NCI-H2107 (cell line): ENCODE results near the gene PPP1R9A.

Experiments
- DNase-seq: peaks from one replicate; lab custom pipeline; 2025; lab: John Stamatoyannopoulos, UW

Gene PPP1R9A

GRCh38 chr7:94909179-94909466, 1.7 kb downstream of the PPP1R9A start:
- no peak for DNase-seq

DNA sequence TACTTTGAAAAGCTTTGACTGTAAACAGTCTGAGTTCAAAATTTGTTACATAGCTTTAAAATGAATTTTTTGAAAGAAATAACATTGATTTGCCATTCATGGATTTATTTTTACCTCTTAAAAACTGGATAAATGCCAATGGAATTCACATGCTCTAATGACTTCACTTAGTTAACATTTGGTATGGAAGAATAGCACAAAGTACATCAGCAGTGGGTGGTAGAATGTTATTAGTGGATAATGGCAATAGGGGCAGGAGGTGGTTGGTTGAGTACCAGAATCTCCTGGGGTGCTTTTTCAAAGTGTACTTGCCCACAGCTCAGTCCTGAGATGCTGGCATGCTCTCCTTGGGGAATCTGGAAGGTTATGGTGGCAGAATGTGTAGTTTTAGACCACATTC, 4.7 kb downstream of the PPP1R9A start:
- no peak for DNase-seq

GRCh38 chr7:94913391-94913790, 6.0 kb downstream of the PPP1R9A start:
- no peak for DNase-seq

GRCh38 chr7:94921911-94922310, 14.5 kb downstream of the PPP1R9A start:
- no peak for DNase-seq

DNA sequence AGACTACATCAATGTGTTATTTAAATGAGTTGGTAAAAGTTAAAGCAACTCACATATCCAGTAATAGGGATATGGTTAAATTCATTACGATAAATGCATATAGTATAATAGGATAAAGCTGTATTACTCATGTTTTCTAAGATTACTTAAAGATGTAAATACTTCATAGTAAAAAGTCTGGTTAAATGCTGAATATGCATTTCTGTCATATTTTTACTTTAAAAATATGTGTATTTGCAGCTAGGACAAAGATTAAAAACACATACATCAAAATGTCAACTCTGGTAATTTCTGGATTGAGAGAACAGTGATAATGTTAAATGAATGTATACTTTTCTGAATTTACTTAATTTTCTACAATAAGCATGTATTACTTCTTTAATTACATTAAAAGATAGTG, 15.1 kb downstream of the PPP1R9A start:
- DNase-seq = no peak

GRCh38 chr7:94923412-94923811, 16.0 kb downstream of the PPP1R9A start:
- DNase-seq = no peak

DNA sequence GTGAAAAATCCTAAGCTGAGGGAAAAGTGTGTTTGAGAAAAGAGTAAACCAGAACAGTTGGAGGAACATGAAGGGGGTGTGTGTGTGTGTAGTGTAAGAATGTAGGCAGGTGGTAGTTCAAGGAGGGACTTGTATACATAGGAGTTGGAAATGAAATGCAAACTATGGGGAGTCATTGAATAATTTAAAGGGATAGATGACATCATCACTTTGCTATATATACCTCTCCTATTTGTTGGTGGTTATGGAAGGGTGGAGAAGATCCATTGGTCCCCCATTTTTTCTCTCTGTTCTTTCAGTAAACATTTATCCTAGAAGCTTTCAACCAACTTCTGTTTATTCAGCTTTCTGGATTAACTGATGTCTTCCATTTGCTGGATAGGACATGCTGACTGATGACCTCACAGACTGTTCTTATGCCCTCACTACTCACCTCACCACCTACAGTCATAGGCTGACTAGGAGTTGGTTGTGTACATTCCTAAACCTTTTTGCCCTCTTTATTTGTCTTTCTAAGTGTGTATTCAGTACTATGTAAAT, 20.8 kb downstream of the PPP1R9A start:
- DNase-seq = no peak

DNA sequence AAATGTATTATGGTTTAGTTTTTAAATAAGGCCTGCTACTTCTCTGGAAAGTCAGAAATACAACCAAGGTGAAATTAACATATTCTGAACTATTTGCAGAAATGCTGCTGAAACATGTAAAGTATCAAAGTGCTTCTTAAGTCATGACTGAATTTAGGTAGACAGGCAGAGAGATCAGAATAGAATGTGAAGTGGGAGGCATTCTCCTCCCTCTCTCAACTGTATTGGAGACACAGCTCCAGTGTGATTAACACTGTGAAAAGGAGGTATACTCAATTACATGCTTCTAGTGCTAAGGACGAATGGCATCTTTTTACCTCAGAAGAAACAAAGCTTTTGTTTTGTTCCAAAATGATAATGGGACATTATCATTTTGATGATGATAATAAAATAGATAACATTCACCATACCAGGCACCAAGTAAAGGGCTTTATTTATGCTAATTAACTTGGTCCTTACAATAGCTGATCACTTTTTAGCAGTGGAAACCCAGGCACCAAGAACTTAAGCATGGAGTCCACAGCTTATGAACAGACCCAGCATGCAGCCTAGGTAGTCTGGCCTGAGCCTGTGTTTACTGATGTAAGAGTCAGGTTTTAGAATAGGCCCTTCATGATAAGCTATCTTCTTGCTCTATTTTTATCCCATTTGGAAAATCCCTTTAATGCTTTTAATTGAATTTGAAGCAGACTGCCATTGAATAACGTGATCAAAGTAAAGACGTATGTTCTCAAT, 26.0 kb downstream of the PPP1R9A start:
- DNase-seq = no peak

DNA sequence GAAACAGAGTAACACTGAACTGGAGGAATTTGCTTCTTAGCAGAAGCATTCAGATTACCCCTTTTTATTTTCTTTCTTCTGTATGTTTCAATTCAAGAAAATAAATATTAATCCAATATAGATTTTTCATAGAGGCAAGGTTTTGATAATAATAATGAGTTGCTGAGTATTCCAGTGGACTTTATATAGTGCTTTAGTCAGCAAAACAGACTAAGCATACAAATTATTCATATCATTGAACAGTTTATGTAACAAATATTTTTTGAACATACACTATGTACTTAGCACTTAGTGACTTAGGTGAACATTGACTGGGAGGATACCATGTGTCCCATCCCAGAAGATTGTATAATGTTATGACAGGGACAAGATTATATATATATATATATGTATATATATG, 32.0 kb downstream of the PPP1R9A start:
- DNase-seq = no peak

DNA sequence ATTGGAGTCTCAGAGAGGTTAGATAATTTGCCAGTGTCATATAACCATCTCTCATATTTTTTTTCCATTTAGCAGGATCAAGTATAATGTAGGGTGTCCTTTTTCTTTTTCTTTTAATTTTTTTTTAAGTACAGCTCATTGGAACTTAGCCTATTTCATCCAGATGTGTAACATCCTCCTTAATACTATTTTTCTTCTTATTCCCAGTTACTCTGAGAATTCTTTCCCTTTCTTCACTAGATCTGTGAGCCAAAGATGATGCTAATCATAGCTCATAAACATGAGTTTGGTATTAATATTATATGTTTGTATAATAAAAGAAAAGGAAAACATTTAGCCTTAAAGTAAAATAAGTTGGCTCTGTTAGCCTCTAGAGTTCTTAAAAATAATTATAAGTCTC, 32.8 kb downstream of the PPP1R9A start:
- no peak for DNase-seq

- no peak for DNase-seq
Measured at GRCh38 chr7:94941844-94942632, 34.6 kb downstream of the PPP1R9A start.

DNA sequence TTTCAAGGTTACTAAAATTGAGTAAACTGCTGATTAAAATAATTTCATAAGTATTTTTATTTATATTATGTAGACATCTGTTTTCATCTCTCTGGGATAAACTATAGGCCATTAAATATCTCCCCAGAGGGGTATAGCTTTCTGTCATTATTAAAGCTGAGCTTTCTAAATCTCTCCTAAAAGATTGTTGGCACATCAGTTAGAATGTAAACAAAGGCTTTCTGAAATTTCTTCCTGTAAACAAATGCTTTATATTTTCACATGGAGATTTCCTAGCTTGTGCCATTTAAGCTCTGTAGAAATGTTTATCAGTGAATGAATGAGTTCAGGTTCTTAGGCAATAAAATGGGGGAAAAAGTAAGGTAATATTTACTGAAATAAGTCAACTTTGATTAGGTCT, 35.7 kb downstream of the PPP1R9A start:
- DNase-seq = no peak

GRCh38 chr7:94949532-94949931, 42.1 kb downstream of the PPP1R9A start:
- DNase-seq = no peak

GRCh38 chr7:94955807-94956206, 48.4 kb downstream of the PPP1R9A start:
- no peak for DNase-seq

DNA sequence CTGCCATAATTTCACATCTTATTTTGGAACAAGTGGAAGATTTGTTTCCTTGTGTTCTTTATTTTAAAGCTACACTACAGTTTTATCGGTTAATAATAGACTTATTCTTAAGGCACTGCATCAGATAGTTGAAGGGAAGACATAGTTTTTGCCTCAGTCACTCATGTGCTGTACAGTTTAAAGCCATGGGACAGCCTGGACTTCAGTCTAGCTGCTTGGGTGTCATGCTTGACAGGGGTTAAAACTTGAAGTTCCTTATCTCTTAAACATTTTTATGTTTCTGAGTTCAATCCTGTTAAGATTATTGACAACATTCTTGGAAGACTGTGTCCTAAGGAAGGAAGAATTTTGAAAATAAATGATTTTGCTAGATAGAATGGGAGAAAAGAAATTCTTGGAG, 49.7 kb downstream of the PPP1R9A start:
- DNase-seq = no peak

DNA sequence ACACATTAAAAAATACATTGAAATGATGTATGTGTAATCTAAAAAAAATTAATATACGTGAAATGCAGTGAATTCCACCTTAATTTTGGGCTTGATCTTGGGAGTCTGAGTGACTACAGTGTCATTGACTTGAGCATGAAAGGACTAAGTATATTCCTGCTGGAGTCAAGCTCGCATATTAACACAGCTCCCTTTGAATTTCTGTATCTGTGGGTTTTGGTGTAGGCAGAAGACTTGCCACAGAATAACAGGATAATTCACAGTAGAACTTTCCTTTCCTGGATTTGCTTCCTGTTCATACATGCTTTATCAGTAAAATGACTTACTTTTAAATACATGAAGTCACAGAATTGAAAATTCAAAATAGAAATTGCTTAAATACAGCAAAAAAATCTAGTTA, 55.3 kb downstream of the PPP1R9A start:
- DNase-seq = no peak

DNA sequence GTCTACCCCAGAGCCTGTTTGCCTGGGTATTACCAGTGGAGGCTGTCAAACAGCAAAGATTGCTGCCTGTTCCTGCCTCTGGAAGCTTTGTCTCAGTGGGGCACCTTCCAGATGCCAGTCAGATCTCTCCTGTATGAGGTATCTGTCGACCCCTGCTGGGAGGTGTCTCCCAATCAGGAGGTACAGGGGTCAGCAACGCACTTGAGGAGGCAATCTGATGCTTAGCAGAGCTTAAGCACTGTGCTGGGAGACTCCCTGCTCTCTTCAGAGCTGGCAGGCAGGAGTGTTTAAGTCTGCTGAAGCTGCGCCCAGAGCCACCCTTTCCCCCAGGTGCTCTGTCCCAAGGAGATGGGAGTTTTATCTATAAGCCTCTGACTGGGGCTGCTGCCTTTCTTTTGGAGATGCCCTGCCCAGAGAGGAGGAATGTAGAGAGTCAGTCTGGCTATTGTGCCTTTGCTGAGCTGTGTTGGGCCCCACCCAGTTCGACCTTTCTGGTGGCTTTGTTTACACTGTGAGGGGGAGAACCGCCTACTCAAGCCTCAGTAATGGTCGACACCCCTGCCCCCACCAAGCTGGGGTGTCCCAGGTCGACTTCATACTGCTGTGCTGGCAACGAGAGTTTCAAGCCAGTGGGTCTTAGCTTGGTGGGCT, 62.2 kb downstream of the PPP1R9A start:
- DNase-seq = no peak

DNA sequence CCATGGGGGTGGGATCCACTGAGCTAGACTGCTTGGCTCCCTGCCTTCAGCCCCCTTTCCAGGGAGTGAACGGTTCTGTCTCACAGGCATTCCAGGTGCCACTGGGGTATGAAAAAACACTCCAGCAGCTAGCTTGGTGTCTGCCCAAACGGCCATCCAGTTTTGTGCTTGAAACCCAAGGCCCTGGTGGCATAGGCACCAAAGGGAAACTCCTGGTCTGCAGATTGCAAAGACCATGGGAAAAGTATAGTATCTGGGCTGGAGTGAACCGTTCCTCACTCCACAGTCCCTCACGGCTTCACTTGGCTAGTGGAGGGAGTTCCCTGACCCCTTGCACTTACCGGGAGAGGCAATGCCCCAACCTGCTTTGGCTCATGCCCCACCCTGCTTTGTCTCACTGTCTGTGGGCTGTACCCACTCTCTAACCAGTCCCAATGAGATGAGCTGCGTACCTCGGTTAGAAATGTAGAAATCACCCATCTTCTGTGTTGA, 62.7 kb downstream of the PPP1R9A start:
- no peak for DNase-seq

GRCh38 chr7:94971051-94971867, 63.9 kb downstream of the PPP1R9A start:
- no peak for DNase-seq

GRCh38 chr7:94972296-94972695, 64.9 kb downstream of the PPP1R9A start:
- DNase-seq = no peak

GRCh38 chr7:94973844-94974243, 66.5 kb downstream of the PPP1R9A start:
- no peak for DNase-seq

GRCh38 chr7:94974423-94974822, 67.0 kb downstream of the PPP1R9A start:
- no peak for DNase-seq
